Progenitor cell of endocrine pancreas (in vitro differentiated cells): ENCODE measurements around the gene CRHR1. TPM values are rescaled to one million over a fixed set of nuclear protein-coding genes. Genes with fewer than 3 reads are reported as not detected.

Experiments
- DNase-seq: peaks from one replicate; pipeline ENCODE4 v3.0.0; 2021; ENCODE audit warnings: low spot score; ENCODE audit not compliant: unreplicated experiment
- H3K27ac Mint-ChIP-seq: 2 replicates; pipeline ENCODE4 v1.8.0; 2021; ENCODE audit warnings: mild to moderate bottlenecking, moderate library complexity, mixed read lengths
- H3K27me3 Mint-ChIP-seq: 2 replicates; pipeline ENCODE4 v1.8.0; 2021; ENCODE audit warnings: mixed read lengths
- H3K36me3 Mint-ChIP-seq: 2 replicates; pipeline ENCODE4 v1.8.0; 2022; ENCODE audit warnings: mixed read lengths; ENCODE audit not compliant: insufficient read depth
- H3K4me1 Mint-ChIP-seq: 2 replicates; pipeline ENCODE4 v1.8.0; 2021; ENCODE audit warnings: low read depth, mixed read lengths
- H3K4me3 Mint-ChIP-seq: 2 replicates; pipeline ENCODE4 v1.8.0; 2021; ENCODE audit warnings: low read depth, mild to moderate bottlenecking, moderate library complexity, mixed read lengths
- H3K9me3 Mint-ChIP-seq: 2 replicates; pipeline ENCODE4 v1.8.0; 2021; ENCODE audit warnings: low read depth, mixed read lengths
- total RNA-seq: library from RNA; stranded (reverse); gene quantifications from 2 replicates; pipeline ENCODE4 v1.2.1, GENCODE V29; 2021
- TF ChIP-seq, protein P1 (sequence below): fragments of 200-600 bp; sonication (generic); IDR thresholded peaks from one replicate; pipeline ENCODE4 v1.5.0; 2021; ENCODE audit warnings: antibody characterized with exemption, mild to moderate bottlenecking; ENCODE audit not compliant: unreplicated experiment

Gene CRHR1
- total RNA-seq, 1 donor from 2014 or later = not detected

GRCh38 chr17:45808845-45809244 lies 24.7 kb downstream of the CRHR1 start:
- Mint-ChIP-seq H3K27ac (no peak overlapping the region), H3K36me3 (no peaks in the 10 kb centered on the region), H3K4me3 (no peak overlapping the region), H3K27me3 (peaks cover 43% of the 10 kb centered on the region), H3K4me1 (no peaks in the 10 kb centered on the region), H3K9me3 (no peaks in the 10 kb centered on the region)
- no peak for DNase-seq
- TF ChIP-seq, protein P1, sequence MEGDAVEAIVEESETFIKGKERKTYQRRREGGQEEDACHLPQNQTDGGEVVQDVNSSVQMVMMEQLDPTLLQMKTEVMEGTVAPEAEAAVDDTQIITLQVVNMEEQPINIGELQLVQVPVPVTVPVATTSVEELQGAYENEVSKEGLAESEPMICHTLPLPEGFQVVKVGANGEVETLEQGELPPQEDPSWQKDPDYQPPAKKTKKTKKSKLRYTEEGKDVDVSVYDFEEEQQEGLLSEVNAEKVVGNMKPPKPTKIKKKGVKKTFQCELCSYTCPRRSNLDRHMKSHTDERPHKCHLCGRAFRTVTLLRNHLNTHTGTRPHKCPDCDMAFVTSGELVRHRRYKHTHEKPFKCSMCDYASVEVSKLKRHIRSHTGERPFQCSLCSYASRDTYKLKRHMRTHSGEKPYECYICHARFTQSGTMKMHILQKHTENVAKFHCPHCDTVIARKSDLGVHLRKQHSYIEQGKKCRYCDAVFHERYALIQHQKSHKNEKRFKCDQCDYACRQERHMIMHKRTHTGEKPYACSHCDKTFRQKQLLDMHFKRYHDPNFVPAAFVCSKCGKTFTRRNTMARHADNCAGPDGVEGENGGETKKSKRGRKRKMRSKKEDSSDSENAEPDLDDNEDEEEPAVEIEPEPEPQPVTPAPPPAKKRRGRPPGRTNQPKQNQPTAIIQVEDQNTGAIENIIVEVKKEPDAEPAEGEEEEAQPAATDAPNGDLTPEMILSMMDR = no peak

- TF ChIP-seq, protein P1 = no peak
- H3K4me1 Mint-ChIP-seq = no peaks in the 10 kb centered on the region
- no peak overlapping the region for H3K27ac Mint-ChIP-seq
- peaks cover 42% of the 10 kb centered on the region for H3K27me3 Mint-ChIP-seq
- no peak overlapping the region for H3K4me3 Mint-ChIP-seq
- H3K9me3 Mint-ChIP-seq = no peaks in the 10 kb centered on the region
- DNase-seq = no peak
- H3K36me3 Mint-ChIP-seq = no peaks in the 10 kb centered on the region
Measured at GRCh38 chr17:45809499-45809898, 25.4 kb downstream of the CRHR1 start.

DNA sequence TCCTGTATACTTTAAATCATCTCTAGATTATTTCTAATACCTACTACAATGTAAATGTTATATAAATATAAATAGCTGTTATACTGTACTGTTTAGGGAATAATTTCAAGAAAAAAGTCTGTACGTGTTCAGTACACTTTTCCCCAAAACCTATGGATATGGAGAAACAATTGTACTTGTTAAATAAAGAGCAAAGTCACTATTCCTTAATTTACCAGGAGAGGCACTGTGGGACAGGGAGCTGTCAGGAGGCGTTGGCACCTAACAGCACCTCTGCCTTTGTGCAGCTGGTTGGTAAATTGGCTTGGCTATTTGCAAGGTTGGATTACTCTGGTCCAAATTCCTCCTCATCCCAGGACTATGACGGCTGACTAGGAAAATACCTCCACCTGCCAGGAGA lies 28.0 kb downstream of the CRHR1 start:
- no peak for DNase-seq
- Mint-ChIP-seq H3K9me3 (no peaks in the 10 kb centered on the region), H3K27ac (no peak overlapping the region), H3K27me3 (peaks cover 31% of the 10 kb centered on the region), H3K4me3 (no peak overlapping the region), H3K36me3 (no peaks in the 10 kb centered on the region), H3K4me1 (no peaks in the 10 kb centered on the region)
- TF ChIP-seq, protein P1 = no peak

GRCh38 chr17:45813048-45813725 lies 29.1 kb downstream of the CRHR1 start:
- no peak overlapping the region for H3K4me3 Mint-ChIP-seq
- H3K9me3 Mint-ChIP-seq = no peaks in the 10 kb centered on the region
- no peaks in the 10 kb centered on the region for H3K4me1 Mint-ChIP-seq
- peaks cover 24% of the 10 kb centered on the region for H3K27me3 Mint-ChIP-seq
- TF ChIP-seq, protein P1 = peak; percentile 57
- no peaks in the 10 kb centered on the region for H3K36me3 Mint-ChIP-seq
- H3K27ac Mint-ChIP-seq = no peak overlapping the region
- peak; percentile 34 for DNase-seq

- Mint-ChIP-seq H3K36me3 (no peaks in the 10 kb centered on the region), H3K27ac (no peak overlapping the region), H3K9me3 (no peaks in the 10 kb centered on the region), H3K4me3 (no peak overlapping the region), H3K27me3 (peaks cover 18% of the 10 kb centered on the region), H3K4me1 (no peaks in the 10 kb centered on the region)
- DNase-seq = no peak
- TF ChIP-seq, protein P1 = no peak
Measured at GRCh38 chr17:45814622-45815606, 30.8 kb downstream of the CRHR1 start.
